Urothelium cell line (cell line): ENCODE results near the gene KRT9.
"Not testable (repeated sequence)": the region's sequence is repeated elsewhere in the genome, so short reads cannot be mapped to it uniquely, and the experiment has no call there.

ENCODE experiments used
- DNase-seq: peaks from one replicate; pipeline ENCODE4 v3.0.0; 2011; ENCODE audit warnings: low spot score, mixed read lengths
- FAIRE-seq: peaks from 2 replicates; lab custom pipeline; 2011; peaks lifted over from hg19 to GRCh38; lab: Jason Lieb, UNC

Gene KRT9

DNA sequence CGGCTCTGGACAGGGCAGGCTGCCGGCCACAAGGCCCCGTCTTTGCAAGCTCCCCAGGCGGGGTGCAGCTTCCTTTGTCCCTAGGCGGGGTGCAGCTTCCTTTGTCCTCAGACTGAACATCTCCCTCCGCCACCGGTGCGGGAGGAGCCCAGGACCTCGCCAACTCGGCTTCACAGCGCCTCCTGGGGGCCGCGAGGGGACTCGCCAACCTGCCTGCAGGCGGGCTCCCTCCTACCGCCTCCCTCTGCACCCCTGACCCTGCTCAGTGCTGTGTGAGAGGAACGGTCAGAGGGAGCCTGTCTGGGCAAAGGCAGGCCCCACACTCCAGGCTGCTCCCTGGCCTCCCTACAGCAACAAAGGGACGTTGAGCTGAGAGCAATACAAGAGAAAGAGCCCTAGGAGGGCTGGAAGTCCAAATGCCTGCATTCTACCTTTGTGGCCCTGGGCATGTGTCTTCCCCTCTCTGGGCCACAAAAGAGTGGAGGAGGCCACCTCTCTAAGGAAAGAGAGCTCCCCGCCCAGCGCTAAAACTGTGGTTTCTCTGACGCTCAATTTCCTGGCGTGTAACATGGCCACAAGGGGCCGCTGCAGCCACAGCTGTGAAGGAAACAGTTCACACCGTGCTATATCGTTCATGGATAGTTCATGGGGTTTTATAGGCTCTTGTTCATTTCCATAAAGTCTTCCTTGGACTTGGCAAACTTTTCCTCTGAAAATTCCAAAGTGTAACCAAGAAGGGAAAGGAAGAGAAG is 22.8 kb downstream of the KRT9 start:
- peak; percentile 63 for FAIRE-seq
- peak; percentile 84 for DNase-seq

DNA sequence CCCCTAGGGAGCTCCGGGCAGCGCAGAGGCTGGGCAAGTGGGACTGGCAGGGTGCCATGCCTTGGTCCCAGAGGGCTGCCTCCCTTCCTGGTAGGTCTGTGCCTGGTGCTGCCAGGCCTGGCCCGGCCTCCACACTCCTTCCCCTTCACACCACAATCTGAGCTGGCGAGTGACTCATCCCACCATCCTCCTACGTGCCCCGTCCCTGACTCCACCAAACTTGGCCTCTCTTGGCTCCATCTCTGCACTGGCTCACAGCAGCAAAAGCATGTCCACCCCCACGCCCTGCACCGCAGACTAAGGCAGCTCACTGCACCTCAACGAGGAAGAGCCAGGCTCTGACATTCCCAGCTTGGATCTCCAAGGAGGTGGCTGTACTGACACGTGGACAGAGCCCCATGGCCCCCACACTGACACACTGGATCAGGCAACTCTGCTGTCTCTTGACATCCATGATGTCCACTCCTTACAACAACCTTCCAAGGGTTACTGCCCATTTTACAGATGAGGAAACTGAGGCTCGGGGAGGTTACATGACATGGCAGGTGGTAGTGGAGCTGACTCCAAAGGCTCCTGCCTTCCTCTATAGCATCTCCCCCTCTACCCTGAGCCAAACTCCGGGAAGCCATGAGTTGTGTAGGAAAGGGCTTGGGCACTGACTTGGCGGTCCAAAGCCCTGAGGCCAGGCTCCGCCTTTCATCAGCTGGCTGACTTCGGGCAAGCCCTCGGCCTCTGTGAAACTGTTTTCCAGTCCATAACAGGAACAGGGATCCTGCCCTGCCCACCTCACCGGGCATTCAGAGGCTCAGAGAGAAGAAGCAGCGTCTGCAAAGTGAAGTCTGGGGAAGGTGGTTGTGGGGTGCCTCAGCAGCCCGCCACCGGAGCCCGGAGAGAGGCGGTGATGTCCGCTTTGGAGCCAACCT is 23.7 kb downstream of the KRT9 start:
- DNase-seq (peak; percentile 95), FAIRE-seq (peak; percentile 98)

DNA sequence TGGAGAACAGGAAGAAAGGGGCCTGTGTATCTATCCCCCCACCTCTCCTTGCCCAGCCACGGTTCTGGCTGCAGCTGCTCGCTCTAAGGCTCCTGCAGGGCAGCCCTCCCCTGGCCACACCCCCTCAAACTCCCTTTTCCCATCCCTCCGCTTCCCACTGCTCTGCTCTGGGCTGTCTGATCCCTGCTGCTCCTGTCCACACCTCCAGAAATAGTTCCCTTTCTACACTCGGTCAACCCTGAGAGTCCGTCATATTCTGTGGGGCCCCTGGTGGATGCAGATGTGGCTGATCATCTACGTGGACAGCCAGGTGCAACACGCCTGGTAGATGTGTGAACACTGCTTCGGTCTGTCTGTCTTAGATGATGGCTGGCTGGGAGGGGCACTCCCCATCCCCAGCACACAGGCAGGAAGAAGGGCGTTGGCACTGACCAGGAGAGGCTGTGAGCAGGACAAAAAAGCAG is 24.4 kb downstream of the KRT9 start:
- peak; percentile 75 for DNase-seq
- peak; percentile 95 for FAIRE-seq

DNA sequence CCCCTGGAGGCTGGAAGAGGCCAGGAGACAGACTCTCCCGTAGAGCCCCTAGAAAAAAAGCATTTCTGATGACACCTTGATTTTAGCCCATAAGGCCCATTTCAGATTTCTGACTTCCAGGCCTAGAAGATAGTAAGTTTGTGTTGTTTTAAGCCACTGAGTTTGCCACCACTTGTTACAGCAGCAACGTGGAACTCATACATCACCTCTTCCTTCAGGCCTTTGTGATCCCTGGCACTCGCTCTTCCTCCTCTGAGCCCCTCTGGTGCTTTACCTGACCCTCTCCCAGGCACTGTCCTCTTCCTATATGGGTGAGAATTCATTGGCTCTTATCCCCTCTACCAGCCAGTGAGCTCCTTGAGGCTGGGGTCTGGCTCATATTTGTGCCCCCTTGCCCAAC is 25.0 kb downstream of the KRT9 start:
- FAIRE-seq: no peak

DNA sequence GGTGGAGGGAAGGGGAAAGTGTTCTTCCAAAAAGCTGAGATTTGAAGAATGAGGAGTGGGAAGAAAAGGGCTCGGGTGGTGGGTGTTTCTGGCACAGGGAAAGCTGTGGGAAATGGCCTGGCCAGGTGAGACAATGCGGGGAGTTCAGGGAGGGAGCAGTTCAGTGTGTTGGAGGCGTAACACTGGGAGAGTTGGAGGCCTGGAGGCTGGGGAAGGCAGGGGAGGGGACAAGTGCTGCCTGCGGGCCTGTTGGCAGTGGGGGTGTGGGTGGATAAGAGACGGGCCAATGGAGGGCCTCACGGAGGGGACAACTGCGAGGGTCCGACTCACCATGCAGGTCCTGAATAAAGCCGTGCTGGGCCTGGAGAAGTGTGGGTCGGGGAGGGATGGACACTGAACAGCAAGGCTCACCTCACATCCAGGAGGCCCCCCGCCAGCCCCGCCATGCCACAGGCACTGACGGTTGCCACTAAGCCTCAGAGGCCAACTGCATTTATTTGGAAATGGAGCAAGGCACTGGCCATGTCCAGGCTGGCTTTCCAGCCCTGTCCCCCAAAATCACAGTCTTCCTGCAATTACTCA is 25.9 kb downstream of the KRT9 start:
- FAIRE-seq: no peak
- no peak for DNase-seq

More for the DNA sequence above, 25.0 kb downstream of the KRT9 start:
- no peak for DNase-seq

GRCh38 chr17:41544935-41545334 is 26.9 kb downstream of the KRT9 start:
- FAIRE-seq (no peak), DNase-seq (no peak)

DNA sequence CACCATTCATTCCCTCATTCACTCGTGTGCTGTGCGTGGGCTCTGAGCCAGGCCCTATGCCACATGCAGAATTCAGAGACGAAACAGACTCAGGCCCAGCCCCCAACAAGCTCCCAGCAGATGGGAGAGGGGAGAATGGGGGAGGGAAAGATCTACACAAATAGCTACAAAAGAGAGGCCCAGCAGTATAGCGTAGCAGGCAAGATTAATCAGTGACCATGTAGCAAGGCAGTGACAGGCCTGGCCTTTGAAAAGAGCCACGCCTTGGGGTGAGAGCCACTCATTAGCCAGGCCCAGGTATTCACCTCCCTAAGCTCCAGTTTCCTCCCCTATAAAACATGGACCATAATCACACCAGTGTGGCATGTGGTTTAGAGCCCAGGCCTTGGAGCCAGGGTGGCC is 27.4 kb downstream of the KRT9 start:
- no peak for FAIRE-seq
- DNase-seq: no peak

DNA sequence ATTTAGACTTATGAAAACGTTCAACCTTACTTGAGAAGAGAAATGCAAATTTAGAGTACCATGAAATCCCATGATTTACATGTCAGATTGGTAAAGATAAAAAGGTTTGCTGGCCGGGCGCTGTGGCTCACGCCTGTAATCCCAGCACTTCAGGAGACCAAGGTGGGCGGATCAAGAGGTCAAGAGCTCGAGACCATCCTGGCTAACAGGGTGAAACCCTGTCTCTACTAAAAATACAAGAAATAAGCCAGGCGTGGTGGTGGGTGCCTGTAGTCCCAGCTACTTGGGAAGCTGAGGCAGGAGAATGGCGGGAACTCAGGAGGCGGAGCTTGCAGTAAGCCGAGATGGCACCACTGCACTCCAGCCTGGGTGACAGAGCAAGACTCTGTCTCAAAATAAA is 29.1 kb downstream of the KRT9 start:
- not testable (repeated sequence) for FAIRE-seq, DNase-seq

DNA sequence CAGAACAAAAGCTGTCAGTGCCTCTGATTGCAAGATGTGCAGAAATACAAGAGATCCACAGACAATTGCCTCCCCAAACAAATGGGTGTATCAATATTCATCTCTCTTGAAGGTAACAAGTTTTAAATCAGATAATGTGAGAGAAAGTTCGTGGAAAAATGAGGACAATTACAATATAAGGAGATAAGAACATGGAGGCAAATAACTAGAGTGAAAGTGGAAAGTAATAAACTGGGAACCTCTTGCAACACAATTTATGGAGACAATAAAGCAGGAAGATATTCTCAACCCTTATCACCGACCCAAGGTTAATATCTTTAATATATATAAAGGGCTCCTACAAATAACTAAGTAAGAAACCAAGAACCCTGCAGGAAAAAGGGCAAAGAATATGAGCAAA is 29.5 kb downstream of the KRT9 start:
- DNase-seq (no peak), FAIRE-seq (no peak)

GRCh38 chr17:41540921-41541625 is 30.8 kb downstream of the KRT9 start:
- peak; percentile 59 for DNase-seq
- peak; percentile 32 for FAIRE-seq

DNA sequence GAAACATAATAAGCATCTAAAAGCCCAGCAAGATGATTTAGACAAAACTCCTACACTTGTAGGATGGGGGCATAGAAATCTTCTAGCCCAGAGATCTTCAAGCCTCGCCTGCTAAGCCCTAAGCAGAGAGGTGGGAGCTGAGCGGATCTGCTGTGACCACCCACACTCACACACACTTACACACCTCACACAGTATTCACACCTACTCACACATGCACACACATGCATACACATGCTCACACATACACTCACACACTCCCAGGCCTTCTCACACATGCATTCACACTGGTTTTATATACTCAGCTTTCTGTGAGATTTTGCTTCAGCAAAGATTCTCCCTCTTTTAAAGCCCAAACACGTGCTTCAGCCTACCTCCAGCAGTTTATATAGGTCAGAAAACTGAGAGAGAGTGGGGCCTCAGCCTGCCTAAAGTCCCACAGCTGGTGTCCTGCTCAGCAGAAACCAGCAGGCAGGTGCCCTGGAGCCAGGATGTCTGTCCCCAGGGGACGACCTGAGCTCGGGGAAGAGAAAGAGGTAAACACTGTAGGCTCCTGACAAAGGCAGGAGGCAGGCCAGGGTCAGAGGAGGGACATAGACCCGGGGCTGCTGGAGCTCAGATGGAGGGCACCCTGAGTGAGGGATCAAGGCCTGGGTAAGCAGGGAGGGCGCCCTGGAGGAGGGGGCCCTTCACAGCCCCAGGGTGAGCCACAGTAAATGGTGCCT is 31.7 kb downstream of the KRT9 start:
- DNase-seq: no peak

GRCh38 chr17:41539071-41539492 is 32.8 kb downstream of the KRT9 start:
- no peak for DNase-seq
- no peak for FAIRE-seq

More for the DNA sequence above, 31.7 kb downstream of the KRT9 start:
- FAIRE-seq: no peak

DNA sequence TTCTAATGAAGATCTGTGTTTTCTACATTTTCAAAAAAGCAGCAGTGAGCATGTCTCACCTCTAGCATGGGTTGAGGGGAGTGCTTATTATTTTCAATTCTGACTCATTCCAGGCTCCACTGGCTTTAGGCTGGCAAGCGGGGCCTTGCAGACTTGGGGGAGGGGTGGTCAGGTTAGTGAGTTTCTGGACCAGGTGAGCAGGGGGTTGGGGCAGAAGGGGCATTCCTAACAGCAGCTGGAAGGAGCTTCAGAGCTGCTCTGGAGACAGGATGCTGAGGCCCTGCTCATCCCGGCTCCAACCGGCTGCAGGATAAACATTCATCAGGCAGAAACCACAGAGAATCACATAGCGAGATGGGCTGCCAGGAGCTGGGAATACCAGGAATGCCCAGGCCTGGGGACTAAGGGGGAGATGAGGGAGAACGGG is 33.3 kb downstream of the KRT9 start:
- DNase-seq (peak; percentile 74), FAIRE-seq (no peak)

DNA sequence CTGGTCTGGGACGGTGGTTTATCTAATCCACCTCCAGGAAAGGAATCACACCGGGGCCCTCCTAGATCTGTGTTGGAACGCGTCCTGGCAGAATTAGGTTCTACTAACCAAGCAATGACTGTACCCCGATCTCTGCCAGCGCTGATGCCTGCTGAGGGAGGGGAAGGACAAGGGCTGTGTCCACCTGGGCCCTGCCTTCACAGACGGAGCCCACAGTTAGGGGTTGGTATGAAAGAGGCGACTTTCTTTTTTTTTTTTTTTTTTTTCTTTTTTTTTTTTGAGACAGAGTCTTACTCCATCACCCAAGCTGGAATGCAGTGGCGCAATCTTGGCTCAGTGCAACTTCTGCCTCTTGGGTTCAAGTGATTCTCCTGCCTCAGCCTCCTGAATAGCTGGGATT is 33.9 kb downstream of the KRT9 start:
- no peak for FAIRE-seq

DNA sequence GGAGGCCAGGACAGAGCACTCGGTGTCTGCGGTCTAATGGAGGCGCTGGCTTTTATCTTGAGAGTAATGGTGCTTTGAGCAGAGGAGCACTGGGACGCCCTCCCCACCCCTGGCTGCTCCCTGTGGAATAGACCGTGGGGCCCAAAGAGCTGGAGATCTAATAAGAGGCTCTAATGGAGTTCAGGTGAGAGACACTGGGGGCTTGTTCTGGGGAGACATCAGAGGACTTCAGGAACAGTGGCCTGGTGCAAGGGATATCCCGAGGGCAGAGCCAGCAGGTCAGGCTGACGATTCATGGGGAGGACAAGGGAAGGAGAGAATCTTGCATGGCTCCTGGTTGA is 34.3 kb downstream of the KRT9 start:
- DNase-seq: no peak
- FAIRE-seq: no peak

More for the DNA sequence above, 33.9 kb downstream of the KRT9 start:
- no peak for DNase-seq

DNA sequence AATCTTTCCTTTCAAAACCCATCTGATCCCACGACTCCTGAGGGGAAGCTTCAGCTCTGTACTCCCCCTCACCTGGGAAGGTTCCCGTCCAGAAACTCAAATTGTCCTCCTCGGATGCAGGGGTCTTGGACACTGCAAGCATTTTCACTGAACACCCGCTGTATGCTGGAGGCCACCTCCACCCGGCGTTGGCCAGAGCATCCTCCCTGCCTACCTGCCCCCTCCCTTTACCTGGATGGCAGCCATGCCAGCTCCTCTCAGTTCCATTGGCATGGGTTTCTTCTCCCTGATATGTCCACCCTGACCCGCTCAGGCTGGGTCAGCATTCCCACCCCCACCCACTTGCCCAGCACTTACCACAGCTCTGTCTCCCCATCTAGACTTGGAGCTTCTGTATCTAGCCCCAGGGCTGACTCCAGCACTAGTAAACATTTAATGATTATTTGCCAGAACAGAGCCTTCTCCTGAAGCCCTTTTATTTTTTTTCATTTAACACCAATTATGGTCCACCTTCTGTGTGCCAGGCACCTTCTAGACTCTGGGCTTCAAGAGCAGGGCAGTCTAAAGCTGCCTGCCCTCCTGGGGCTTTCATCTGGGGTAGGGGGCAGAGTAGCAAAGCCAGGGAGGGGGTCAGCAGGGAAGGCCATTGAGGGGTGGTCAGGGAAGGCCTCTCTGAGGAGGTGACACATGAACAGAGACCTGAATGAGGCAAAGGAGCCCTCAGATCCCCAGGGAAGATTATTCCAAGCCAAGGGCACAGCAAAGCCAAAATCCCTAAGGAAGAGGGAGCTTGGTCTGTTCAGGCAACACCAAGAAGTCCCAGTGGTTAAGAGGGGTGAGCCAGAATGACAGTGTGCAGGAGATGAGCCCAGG is 34.9 kb downstream of the KRT9 start:
- DNase-seq (no peak), FAIRE-seq (no peak)

DNA sequence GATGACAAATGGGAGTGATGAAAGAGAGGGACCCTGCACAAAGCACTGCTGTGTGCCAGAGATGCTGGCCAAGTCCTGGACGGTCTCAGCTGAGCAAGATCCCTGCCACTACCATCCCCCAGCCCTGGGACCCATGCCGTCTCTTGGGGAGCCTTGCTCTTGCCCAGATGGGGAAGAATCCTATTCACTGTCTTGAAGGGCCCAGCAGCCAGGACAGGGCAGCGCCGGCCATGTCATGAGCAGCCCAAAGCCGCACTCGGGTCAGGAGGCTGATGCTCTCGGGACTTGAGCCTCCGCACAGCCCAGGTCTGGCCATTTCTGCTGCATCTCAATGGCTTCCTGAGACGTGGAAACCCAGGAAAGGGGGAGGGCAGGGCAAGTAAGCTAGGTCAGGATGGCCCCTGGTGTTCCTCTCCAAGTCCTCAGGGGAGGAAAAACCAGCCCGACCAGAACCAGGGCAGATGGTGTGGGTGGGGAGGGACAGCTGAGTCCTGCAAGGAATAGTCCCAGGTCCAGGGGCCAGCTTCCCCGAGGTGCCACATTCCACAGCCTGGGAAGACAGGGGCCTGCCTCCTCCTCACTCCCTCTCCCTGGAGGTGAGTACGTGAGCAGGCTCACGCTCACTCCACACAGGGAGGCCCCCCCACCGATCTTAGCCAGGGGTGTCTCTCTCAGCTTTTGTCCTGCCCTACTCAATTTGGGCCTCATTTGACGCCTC is 35.9 kb downstream of the KRT9 start:
- no peak for DNase-seq
- no peak for FAIRE-seq

DNA sequence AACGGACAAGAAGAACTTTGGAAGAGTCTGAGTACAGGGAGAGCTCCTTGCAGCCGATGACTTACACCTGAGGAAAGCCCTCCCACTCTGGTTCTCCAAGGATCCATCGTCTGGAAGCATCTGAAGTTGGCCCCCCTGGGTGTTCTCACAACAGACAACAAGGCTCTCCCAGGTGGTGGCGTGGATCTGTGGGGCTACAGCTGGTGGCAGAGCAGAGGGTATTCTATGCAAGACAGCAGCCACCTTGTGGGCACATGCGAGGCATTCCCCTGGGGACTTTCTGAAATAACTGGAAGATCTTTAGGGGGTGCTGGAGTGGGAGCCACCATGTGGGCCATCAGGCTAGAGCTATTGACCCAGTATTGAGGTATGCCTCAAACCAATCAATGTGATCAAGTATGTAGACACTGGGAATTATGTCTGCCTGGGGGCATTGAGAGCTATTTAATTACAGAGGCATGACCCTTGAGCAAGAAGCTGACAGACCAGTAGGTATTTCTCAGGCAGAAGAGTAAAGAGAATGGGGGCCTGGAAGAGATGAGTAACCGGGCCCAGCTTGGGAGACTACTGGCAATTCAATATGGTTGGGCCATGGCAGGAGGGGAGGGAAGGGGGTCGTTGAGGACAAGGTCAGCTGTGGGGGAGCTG is 36.8 kb downstream of the KRT9 start:
- DNase-seq: no peak
- FAIRE-seq: no peak
